HG02588 (cell line): Measurements from ENCODE around the gene DSTYK.
A peak's percentile ranks its signal among the peaks of the same experiment; 100 is the strongest.
"Not testable (repeated sequence)": the region's sequence is repeated elsewhere in the genome, so short reads cannot be mapped to it uniquely, and the experiment has no call there.

ENCODE experiments used
- ATAC-seq: cut with Tn5 transposase; IDR thresholded peaks from one replicate; pipeline ENCODE4 v1.9.1; 2021; ENCODE audit warnings: mild to moderate bottlenecking, moderate library complexity; ENCODE audit not compliant: unreplicated experiment

The DSTYK gene

DNA sequence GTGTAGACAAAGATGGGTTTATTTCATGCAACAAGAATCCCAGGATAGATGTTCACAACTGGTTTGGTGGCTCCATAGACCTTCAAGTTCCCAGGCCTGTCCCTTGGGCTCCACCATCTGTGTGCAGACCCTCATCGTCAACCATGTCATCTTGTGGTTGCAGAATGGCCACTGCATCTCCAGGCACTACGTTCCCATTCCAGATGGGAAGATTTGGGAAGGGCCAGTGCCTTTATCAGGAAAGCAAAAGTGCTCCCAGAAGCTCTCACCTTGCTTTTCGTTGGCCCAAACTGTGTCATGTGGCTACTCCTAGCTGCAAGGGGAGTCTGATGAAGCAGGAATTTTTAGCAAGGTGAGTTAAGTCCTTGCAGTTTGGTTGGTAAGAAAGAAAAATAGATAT lies 29.1 kb upstream of the DSTYK start:
- no peak for ATAC-seq

DNA sequence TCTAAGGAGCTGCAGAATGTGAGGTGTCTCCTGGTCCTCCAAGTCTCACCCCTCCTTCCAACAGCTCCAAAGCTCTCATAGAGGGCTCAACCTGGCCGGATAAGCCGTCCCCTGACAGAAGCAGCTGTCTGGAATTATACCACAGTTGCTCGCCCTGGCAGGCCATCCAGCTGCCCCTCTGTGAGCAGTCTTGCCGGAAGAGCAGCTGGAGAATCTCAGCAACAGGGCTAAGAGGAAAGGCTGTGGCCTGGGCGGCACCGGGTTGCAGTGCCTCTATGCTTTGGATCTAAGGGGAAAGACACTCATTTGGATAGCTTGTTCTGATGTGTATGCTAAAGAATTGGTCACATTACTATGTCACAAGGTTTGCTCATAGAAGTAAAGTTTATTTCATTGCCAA lies 28.6 kb upstream of the DSTYK start:
- ATAC-seq: no peak

DNA sequence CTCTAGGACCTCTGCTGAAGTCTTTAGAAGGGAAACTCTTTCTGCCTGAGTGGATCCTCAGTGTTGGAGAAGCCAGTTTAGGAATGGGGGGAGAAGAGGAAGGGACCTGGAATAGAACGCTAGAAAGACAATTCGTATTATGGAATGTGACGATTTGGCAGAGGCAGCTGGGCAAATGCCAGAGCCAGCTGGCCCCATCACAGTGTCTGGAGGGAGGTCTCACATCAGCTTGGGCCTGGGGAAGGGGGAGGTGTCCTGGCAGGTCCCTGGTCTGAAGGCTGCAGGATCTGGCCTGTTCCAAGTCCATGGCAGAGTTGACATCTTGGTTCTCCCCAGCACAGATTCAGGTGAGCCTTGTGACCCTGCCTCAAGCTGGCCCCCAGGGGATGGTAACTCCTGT lies 27.6 kb upstream of the DSTYK start:
- no peak for ATAC-seq

DNA sequence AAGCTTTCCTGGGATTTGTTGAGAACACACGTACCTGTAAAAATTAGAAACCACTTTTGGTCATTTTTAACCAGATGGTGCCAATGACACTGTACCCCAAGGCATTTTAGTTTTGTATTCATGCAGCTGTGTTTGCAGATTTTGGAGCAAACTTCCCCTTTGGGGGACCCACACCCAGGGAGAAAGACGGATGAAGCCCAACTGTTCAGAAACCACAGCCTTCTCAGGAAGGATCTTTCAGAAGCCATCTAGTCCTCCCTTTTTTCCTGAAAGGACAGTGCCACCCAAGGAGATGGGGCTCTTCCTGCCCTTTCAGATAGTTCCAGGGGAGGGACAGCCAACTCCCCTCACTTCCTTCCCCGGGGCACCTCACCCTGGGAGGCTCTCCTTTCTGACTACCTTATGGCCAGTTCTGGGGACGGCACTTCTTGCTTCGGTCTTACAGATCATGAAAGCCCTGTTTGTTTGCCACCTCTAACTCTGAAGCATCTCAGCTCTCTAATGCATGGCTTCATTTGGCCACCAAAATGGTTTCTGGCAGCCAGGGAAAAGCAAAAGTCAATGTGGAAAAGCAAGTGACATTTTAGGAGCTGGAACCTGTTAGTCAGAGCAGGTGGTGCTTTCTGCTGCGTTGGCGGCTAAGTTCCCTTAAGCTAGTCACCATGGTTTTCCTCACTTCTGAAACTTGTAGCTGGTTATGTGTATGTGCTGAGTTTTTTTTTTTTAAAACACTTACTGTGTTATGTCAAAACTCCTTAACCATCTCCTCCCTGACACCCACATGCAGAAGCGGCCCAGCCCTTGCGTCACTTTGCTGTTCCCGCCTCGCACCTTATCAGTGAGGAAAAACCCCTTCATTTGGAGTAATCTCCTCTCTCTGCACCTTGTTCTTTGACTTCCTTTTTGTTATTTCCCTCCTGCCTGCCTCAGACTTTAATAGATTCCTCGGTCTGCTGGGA lies 26.3 kb upstream of the DSTYK start:
- no peak for ATAC-seq

DNA sequence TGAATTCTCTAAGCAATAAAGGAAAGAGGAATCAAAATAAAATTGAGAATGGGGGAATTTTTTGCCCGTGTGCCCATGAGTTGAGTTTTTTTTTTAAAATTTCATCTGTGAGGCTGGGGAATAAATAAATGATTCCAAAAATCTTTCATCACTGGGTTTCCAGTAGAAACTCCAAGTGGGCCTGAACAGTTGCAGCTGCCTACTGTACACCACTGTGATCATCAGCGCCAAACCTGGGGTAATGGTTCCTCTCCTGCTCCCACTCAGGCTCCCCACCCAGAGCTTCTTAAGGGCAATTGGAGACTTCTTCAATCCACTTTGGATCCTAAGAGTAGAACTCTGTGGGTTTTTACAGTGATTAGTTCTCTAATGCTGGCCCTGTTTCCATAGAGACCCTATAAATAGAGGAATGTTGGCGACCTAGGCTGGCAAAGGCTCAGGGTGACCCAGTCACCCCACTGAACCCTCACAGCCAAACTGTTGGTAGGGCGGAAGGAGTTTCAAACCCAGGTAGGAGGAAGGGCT lies 25.5 kb upstream of the DSTYK start:
- no peak for ATAC-seq

DNA sequence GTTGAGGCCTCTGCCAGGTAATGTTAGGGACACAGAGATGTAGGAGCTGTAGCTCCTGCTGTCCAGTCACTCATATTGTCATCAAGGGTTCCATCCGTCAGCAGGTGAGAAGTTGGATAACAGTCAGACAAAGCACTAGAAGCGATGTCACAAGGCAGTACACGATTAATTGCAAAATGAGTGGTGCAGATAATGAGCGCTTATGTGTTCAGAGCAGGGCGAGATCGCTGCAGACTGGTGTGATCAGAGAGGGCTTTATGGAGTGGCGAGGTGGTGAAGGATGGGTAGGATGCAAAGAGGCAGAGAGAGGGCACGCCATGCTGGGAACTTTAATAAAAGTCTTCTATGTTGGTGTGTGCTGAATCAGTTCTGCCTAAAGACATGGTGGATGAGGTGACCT lies 25.0 kb upstream of the DSTYK start:
- no peak for ATAC-seq

DNA sequence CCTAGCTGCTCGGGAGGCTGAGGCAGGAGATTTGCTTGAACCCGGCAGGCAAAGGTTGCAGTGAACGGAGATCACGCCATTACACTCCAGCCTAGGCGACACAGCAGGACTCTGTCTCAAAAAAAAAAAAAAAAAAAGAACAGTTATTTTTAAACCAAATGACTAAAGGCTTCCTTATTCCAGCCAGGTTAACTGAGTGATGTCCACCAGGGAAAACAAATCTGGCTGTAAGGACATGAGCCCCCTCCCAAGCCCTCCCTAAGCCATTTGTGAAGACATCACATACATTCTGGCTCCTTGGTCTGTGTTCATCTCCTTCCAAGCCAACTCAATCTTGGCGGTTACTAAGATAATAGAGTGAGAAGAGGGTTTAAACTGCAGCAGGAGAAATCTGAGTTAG lies 24.4 kb upstream of the DSTYK start:
- ATAC-seq: no peak

DNA sequence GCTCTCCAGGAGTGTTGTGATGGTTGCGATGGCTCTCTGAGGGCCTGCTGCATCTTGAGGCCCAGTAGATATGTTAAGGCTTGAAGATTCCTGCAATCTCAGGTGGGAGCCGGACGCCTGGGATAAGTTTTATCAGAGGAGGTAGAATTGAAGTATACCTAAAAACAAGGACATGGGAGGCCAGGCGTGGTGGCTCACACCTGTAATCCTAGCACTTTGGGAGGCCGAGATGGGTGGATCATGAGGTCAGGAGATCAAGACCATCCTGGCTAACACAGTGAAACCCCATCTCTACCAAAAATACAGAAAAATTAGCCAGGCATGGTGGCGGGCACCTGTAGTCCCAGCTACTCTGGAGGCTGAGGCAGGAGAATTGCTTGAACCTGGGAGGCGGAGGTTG lies 22.5 kb upstream of the DSTYK start:
- ATAC-seq: not testable (repeated sequence)

DNA sequence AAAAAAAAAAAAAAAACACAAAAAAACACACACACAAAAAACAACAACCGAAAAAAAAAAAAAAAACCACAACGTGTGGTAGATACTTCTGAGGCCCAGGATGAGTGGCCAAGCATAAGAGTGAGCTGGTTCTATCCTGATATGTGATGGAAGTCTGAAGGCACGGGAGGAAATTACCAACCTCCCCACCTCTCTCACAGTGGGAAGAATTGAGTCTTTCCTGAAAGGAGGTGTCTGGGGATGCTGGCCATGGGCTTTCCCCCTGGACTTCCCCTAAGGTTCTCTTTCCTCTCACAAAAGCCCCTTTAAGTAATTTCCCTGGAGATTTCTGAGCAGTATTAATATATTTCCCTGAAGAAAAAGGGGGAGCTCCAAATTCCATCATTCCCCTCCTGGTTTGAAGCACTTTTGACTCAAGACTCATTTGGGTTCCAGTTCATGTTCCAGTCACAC lies 21.5 kb upstream of the DSTYK start:
- ATAC-seq: no peak

DNA sequence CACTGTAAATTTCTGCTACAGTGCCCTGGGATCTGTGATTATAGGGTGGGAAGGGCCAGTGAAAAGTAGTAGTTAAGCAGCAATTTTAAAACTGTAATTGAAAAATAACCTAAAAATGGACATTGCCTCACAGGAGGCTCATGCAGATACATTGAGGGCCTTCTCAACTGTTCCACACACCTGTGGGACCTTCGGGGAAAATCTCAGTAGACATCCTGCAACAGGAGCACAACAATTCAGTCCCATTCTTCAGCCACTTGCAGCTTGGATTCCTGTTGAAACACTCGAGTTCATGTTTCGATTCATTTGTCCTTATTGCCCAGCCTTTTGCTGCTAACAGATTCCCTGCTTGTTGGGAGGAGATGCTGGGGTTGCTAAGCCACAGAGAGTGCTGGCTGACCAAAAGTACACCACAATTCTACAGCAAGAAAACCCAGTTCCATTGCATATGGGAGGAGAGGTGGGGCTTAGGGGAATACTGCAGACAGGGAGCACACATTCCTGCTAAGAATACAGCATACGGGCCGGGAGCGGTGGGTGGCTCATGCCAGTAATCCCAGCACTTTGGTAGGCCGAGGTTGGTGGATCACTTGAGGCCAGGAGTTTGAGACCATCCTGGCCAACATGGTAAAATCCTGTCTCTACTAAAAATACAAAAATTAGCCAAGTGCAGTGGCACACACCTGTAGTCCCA lies 20.8 kb upstream of the DSTYK start:
- ATAC-seq: no peak

DNA sequence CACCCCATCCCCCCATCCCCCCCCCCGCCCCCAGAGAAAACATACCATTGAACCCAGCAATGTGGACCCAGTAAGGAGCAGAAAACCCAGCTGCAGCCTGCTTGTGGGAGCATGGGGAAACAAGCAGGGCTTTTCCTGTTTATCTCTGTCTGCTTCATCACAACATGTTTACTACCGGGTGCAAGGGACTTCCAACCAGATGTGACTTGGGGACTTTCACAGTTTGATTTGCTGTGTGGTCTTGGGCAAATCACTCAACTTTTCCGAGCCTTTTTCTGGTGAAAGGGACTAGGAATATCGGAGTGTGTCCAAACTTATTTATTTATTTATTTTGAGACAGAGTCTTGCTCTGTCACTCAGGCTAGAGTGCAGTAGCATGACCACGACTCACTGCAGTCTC lies 19.5 kb upstream of the DSTYK start:
- no peak for ATAC-seq

DNA sequence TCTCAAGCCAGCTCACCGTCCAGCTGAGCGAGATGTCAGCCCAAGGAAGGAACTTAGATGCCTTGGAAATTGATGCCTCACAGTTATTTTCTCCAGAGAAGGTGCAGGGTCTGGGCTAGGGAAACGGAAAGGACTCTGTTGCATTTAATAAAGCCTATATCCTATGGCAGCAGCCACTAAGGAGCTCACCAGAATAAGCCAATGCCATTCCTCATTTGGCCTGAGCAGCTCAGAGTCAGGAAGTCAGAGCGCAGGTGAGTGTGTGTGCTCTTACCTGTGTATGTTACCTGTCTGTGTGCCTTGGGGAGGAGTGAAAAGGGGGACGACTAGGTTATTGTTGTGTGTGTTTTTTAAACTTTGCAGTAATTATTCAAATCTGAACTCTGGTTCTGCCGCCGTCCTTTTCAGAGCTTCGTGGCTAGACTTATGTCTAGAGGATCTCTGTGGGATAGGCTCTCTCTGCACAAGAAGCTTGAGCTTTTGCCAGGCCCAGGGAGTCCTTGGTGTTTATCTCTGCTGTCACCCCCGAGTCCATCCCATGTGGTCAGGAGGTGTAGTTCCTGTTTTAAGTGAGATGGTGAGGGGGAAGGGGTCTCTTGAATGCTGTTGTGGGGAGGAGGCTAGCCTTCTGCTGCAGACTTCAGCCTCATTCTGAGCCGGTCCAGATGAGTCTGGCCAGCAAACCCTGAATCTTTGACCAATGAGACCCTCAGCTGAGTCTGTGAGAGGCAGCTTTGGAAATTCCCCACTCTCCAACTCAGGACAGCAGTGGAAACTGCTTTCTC lies 18.6 kb upstream of the DSTYK start:
- ATAC-seq: no peak

DNA sequence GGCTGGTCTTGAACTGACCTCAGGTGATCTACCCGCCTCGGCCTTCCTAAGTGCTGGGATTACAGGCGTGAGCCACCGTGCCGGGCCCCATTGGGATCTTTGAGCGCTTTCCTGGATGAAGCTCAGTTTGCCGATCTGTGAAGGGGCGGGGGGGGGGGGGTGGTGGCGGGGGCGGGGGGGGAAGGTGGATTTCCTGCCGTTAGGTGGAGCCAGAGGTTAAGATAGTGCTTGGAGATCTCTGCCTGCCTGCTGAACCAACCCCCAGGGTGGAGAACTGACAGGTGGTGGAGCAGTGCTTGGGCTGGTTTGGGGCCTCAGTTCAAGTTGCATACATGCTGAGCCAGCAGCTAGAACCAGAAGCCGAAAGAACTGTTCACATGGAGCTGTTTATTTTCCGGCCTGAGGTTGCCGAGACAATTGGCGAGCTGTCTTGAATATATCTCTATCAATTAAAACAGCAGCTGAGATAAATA lies 17.9 kb upstream of the DSTYK start:
- no peak for ATAC-seq

DNA sequence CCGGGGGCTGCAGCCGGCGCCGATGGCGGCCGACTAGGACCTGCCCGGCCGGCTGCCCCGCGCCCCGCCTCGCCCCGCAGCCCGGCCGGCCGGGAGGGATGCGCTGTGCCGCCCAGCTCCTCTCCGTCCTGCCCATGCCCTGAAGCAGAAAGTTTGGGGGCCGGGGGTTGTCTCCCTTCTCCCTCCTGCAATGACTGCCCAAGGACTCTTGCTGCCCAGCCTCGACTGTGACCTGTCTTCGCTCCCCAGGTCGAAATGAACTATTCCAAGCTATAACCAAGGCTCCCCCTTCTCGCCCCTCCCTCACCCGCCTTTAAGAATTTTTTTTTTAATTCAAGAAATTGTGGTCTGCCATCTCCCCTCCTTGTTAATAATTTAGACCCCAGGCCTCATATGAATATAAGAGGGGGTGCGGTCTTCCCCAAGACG lies 16.6 kb upstream of the DSTYK start:
- ATAC-seq: peak; percentile 25

DNA sequence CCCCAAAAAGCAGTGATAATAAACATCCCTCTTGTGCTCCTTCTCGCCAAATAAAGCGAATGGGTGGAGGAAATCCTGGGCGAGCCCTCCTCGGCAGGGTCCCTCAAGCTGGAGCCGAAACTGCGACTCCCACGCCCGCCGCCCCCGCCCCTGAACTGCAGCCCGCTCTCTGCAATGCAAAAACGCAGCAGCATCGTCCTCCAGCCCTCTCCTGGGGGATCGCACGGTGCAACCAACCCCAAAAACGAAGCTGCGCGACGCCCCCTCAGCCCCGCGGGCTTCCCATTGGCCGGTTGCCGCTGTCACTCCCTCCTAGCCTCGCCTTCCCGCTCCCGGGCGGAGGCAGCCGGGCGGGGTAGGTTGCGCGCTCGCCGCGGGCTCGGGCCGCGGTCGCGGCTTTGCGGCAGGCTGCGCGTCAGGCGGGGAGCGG lies 16.1 kb upstream of the DSTYK start, which contains the start of gene TMCC2:
TSS of gene TMCC2 (plus strand) at position 363 of the 430 bp plus-strand sequence. CDS start 619 bp downstream, outside the sequence.
- ATAC-seq: peak; percentile 76

DNA sequence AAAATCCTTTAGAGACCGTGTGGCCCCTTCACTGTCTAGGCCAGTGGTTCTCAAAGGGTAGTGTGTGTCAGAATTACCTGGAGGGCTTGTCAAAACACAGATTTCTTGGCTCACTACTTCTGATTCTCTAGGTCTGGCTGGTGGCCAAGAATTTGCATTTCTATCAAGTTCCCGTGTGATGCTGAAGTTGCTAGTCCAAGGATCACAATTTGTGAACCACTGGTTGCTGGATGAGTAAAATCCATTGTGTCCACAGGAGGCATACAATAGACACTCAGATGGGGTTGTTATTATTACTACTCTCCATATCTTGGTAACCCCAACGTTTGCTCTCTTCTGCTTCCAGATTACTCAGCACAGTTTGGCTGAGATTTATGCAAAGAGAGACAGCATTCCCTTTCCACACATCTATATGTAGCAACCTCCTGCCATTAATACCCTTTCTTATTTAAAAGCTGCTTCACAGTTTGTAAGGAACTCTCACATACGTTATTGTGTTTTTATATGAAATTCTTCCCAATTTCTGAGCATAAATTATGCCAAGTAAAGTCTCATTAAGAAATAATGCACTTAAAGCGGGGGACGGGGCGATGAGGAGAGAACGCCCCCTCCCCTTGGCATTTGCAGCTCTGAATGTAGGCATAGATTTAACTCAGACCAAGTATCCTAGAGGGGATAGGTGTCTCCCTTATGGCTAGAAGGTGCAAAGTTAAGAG lies 15.5 kb upstream of the DSTYK start:
- ATAC-seq: no peak

DNA sequence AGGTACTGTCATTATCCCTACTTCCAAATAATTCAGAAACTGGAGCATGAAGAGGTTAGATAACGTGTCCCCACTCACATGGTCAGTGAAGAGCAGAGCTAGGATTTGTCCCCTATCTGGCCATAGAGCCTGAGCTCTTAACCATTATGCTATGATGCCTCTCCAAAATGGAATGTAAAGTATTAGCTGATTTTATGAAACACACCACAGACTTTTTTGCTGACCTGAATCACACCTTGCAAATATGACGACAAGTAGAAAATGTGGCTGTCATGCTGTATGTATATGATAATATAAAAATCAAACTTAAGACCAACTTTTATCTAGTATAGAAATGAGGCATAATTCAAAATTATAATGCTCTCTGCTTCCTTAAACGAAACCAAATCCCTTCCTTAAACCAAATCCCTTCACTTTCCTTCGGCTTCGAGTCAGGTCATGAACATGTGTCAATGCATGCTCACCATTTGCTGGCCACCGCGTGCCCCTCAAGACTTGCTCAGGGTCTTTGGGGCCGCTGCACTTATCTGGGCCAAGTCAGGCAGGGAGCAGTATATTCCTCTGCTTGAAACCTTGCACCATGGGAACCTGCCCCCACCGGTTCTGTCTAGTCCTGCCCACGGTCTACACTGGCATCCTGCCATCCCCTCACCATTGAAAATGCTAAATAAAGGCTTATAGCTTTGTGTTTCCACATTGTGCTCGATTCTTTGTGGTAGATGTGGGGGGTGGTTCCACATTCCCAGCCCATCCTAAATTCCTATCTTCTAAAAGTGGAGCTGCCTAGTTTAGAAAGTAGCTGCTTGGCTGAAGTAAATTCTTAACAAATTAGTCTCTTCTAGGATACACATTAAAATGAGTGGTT lies 14.6 kb upstream of the DSTYK start:
- ATAC-seq: no peak

DNA sequence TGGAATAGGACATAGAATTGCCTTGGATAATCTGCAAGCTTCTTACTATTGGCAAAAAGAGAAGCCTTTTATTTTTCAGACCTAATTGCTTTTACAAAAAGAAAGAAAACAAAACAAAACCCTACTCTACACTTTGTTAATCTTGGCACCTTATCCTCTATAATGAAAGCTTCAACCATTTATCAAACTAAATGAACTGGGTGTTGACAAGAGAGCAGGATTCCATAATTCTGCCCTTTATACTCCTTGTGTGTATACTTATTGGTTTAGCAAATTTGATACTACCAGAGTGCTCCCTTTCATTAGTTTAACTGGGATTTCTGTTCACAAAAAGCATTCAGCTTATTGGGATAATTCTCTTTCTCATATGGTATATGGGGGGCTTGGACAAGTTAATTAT lies 13.2 kb upstream of the DSTYK start:
- no peak for ATAC-seq

DNA sequence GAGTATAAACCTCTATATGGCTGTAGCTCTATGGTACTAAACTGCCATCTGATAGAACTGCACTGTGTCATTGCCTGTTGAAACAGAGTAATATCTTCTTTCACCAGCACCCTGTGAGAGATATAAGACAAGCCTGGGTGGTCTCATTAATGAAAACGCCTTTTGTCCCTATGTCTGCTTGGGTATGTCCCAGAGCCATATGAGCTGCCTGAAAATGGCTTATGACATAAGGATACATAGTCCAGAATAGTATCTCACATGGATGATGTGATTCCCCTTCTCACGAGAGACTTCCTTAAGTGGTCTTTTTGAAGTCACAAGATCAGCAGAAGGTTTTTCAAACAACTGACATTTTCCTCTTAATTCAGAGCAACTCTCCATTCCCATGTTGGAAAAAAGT lies 8.9 kb upstream of the DSTYK start:
- ATAC-seq: no peak
